HepG2 (cell line): ENCODE data around the gene TMEM184B. TPM values are rescaled to one million over a fixed set of nuclear protein-coding genes. Genes with fewer than 3 reads are reported as not detected.
A peak's percentile ranks its signal among the peaks of the same experiment; 100 is the strongest.

Source experiments
- ATAC-seq: fragments of 200-7000 bp; cut with Tn5 transposase; 3 replicates; pipeline ENCODE4 v1.9.1; 2020; ENCODE audit warnings: mild to moderate bottlenecking, moderate library complexity
- BruUV-seq: library from RNA; stranded (reverse); fragments of 400-500 nt; replicated peaks from 2 replicates; lab custom pipeline; 2021; lab: Mats Ljungman, UMichigan
- CTCF ChIA-PET: fragments of 300-600 bp; formaldehyde crosslinking; extraction: SDS; loops from one replicate; lab custom pipeline; 2021; ENCODE audit warnings: low total read pairs, inconsistent platforms, low intra/inter-chr PET ratio; lab: Yijun Ruan, JAX
- POLR2A ChIA-PET: fragments of 350-600 bp; sonication (Branson Sonifier 250); formaldehyde crosslinking; loops from one replicate; lab custom pipeline; 2020; ENCODE audit warnings: antibody characterized with exemption, inconsistent platforms; lab: Yijun Ruan, JAX
- DNase-seq: peaks from one replicate; pipeline ENCODE4 v3.0.0-alpha.2; 2015; ENCODE audit warnings: low spot score
- FAIRE-seq: peaks from 3 replicates; lab custom pipeline; 2011; peaks lifted over from hg19 to GRCh38; lab: Jason Lieb, UNC
- H2AFZ ChIP-seq: one replicate; pipeline ENCODE4 v1.6.1; 2011; ENCODE audit warnings: low read length, inconsistent platforms
- H3K27ac ChIP-seq: fragments of 300-600 bp; 3 replicates; pipeline ENCODE4 v1.8.0; 2011; ENCODE audit warnings: mixed run types, mild to moderate bottlenecking, mixed read lengths, low read length, inconsistent platforms; ENCODE audit not compliant: insufficient read depth; ENCODE audit errors: extremely low read length
- H3K27me3 ChIP-seq, 2 experiments: fragments of 200-600 bp in 1 of 2; 2 replicates in 1 of 2; 3 replicates in 1 of 2; pipeline versions ENCODE4 v1.6.0 to v1.8.0; 2011; ENCODE audit warnings: low read length in 2 of 2, mild to moderate bottlenecking in 2 of 2, moderate library complexity in 2 of 2, inconsistent platforms in 1 of 2; ENCODE audit not compliant: insufficient read depth in 2 of 2, control insufficient read depth in 1 of 2
- H3K36me3 ChIP-seq, 2 experiments: fragments of 200-600 bp in 1 of 2; replicated peaks in 1 of 2; 2 replicates in 1 of 2; 3 replicates in 1 of 2; pipeline versions ENCODE4 v1.5.1 to v1.8.0; 2011; ENCODE audit warnings: low read length in 2 of 2, inconsistent platforms in 1 of 2; ENCODE audit not compliant: insufficient read depth in 2 of 2, control insufficient read depth in 1 of 2
- H3K4me1 ChIP-seq: 2 replicates; pipeline ENCODE4 v1.5.1; 2012; ENCODE audit warnings: low read length, inconsistent platforms; ENCODE audit not compliant: insufficient read depth
- H3K4me2 ChIP-seq: 2 replicates; pipeline ENCODE4 v1.6.0; 2011; ENCODE audit warnings: low read depth, low read length, inconsistent platforms
- H3K4me3 ChIP-seq, 3 experiments: fragments of 200-600 bp in 1 of 3; sonication (generic), shearing (Covaris generic) in 1 of 3; replicated peaks in 1 of 3; 2 replicates each; pipeline ENCODE4 v1.5.1; 2011 to 2016; ENCODE audit warnings: low read length in 3 of 3, inconsistent platforms in 2 of 3, low read depth in 2 of 3, mild to moderate bottlenecking in 2 of 3, control low read depth in 1 of 3, mixed read lengths in 1 of 3; ENCODE audit not compliant: insufficient read depth in 1 of 3
- H3K79me2 ChIP-seq: one replicate; pipeline ENCODE4 v1.6.1; 2011; ENCODE audit warnings: low read length, inconsistent platforms; ENCODE audit not compliant: insufficient read depth
- H3K9ac ChIP-seq: 2 replicates; pipeline ENCODE4 v1.6.0; 2011; ENCODE audit warnings: mild to moderate bottlenecking, low read depth, low read length, inconsistent platforms; ENCODE audit not compliant: insufficient read depth
- H3K9me3 ChIP-seq: 2 replicates; pipeline ENCODE4 v1.5.1; 2012; ENCODE audit warnings: mild to moderate bottlenecking, low read length
- H4K20me1 ChIP-seq: 2 replicates; pipeline ENCODE4 v1.6.0; 2011; ENCODE audit warnings: inconsistent platforms, mild to moderate bottlenecking, low read length, moderate library complexity; ENCODE audit not compliant: insufficient read depth
- KDM2A ChIP-seq: sonication (generic); formaldehyde crosslinking; IDR thresholded peaks from 2 replicates; pipeline ENCODE4 v1.4.0; 2020; ENCODE audit warnings: low read depth, missing genetic modification reagents, borderline replicate concordance
- YY1 ChIP-seq: IDR thresholded peaks from 2 replicates; pipeline ENCODE4 v1.6.1; 2011; ENCODE audit warnings: low read length, low read depth, moderate library complexity, mild to moderate bottlenecking; ENCODE audit not compliant: insufficient read depth, insufficient replicate concordance
- ZBTB3 ChIP-seq: sonication (generic); formaldehyde crosslinking; IDR thresholded peaks from 2 replicates; pipeline ENCODE4 v1.4.0; 2020; ENCODE audit warnings: low read depth, mild to moderate bottlenecking, moderate library complexity, missing genetic modification reagents, borderline replicate concordance
- ZFYVE20 ChIP-seq: sonication (generic); formaldehyde crosslinking; IDR thresholded peaks from 2 replicates; pipeline ENCODE4 v1.8.0; 2023; ENCODE audit warnings: low read depth, mild to moderate bottlenecking, moderate library complexity, missing genetic modification reagents, borderline replicate concordance
- ZNF20 ChIP-seq: sonication (generic); formaldehyde crosslinking; IDR thresholded peaks from 2 replicates; pipeline ENCODE4 v1.4.0; 2020; ENCODE audit warnings: mild to moderate bottlenecking, moderate library complexity, missing genetic modification reagents
- ZNF234 ChIP-seq: sonication (generic); formaldehyde crosslinking; conservative IDR thresholded peaks from 2 replicates; pipeline ENCODE4 v1.5.1; 2020; ENCODE audit warnings: mild to moderate bottlenecking, missing genetic modification reagents
- ZNF7 ChIP-seq: IDR thresholded peaks from 2 replicates; pipeline ENCODE4 v1.6.1; 2016; ENCODE audit warnings: missing biosample characterization, missing genetic modification reagents
- ZNF772 ChIP-seq: sonication (generic); formaldehyde crosslinking; IDR thresholded peaks from 2 replicates; pipeline ENCODE4 v1.5.0; 2020; ENCODE audit warnings: mild to moderate bottlenecking, missing genetic modification reagents
- WGBS: methylation state at CpG from one replicate; pipeline ENCODE4 v1.1.6; 2017; ENCODE audit warnings: low lambda C conversion rate; 5-methylcytosine and 5-hydroxymethylcytosine counted together
- in situ Hi-C: cut with HindIII; loops from 2 replicates; pipeline ENCODE4 v1.10.0; 2017; ENCODE audit warnings: low pct_unique_long_range_greater_than_20kb; ENCODE audit not compliant: extremely low pct_ligation_motif_present
- intact Hi-C: fragments of 100-400 bp; cut with micrococcal nuclease; formaldehyde crosslinking; loops from one replicate; pipeline ENCODE4 v1.10.0; 2022; ENCODE audit not compliant: unreplicated experiment
- polyA plus RNA-seq, 8 experiments: library from polyadenylated mRNA; depleted of rRNA in 3 of 8; stranded (reverse) in 7 of 8; unstranded in 1 of 8; fragments of >200 nt; fragmentation: Illumina TruSeq in 4 of 8; extraction: Trizol in 4 of 8; gene quantifications; 2 replicates each; pipeline versions ENCODE4 v1.2.1 to v1.2.3, GENCODE V29; 2011 to 2016; ENCODE audit warnings: low read depth in 4 of 8, missing spikeins in 1 of 8, mixed read lengths in 1 of 8; ENCODE audit not compliant: insufficient read depth in 1 of 8
- total RNA-seq, 5 experiments: library from RNA; depleted of rRNA; stranded (reverse); fragments of >200 nt; fragmentation: Illumina TruSeq; extraction: Trizol; gene quantifications; 2 replicates each; pipeline ENCODE4 v1.2.3, GENCODE V29; 2016; ENCODE audit warnings: low read depth in 1 of 5
- TF ChIP-seq, protein P1 (sequence below): sonication (generic); formaldehyde crosslinking; conservative IDR thresholded peaks from 2 replicates; pipeline ENCODE4 v1.8.0; 2022; ENCODE audit warnings: low read depth, missing genetic modification reagents

The TMEM184B gene
- total and polyA plus RNA-seq, 2 of the 13 experiments (the other 11 are each of a cell fraction or from before 2014, with no cell fraction given) = 15.9 to 16.0 TPM

DNA sequence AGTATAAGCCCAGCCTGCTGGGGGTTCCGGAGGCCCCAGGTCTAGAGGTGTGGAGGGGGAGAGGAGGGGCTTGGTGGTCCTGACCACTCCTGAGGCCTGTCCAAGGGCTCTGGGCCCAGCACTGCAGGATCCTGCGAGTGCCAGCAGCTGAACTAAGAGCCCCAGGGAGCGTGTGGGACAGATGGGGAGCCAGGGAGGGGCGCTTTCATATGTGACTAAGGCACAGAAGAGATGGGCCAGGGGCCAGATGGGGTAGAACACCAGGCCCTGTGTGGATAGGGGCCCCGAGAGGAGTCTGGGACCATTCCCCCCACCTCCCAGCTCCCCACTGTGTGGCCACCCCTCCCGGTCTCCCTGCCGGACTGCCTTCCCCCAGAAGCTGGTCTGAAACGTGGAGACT, 52.6 kb downstream of the TMEM184B start:
- WGBS = 95% methylated on average over 7 of the region's 8 CpGs
- Histone ChIP-seq H3K79me2 (no peaks in the 10 kb centered on the region), H3K27me3 (no peaks in the 10 kb centered on the region), H2AFZ (no peak overlapping the region), H3K27ac (no peak overlapping the region), H3K9me3 (no peaks in the 10 kb centered on the region), H3K36me3 (peaks cover 0 to 13% of the 10 kb centered on the region in 2 experiments; a peak in 3 of 5 replicates), H3K9ac (no peak overlapping the region), H3K4me2 (no peak overlapping the region), H3K4me3 (no peak overlapping the region), H3K4me1 (peaks cover 23% of the 10 kb centered on the region), H4K20me1 (no peaks in the 10 kb centered on the region)
- FAIRE-seq (no peak), ATAC-seq (no peak), DNase-seq (no peak)
- no TSS peak for BruUV-seq
- CTCF ChIA-PET = no interaction called here
- POLR2A ChIA-PET = interaction anchor here (0.8 kb wide), 1 partner anchor 19 kb away, joined by 3 read pairs; the partner anchor contains the start of gene MAFF
- intact Hi-C loops (no loop called here), in situ Hi-C loops (no loop called here)
- TF ChIP-seq YY1 = no peak
- TF ChIP-seq, protein P1, sequence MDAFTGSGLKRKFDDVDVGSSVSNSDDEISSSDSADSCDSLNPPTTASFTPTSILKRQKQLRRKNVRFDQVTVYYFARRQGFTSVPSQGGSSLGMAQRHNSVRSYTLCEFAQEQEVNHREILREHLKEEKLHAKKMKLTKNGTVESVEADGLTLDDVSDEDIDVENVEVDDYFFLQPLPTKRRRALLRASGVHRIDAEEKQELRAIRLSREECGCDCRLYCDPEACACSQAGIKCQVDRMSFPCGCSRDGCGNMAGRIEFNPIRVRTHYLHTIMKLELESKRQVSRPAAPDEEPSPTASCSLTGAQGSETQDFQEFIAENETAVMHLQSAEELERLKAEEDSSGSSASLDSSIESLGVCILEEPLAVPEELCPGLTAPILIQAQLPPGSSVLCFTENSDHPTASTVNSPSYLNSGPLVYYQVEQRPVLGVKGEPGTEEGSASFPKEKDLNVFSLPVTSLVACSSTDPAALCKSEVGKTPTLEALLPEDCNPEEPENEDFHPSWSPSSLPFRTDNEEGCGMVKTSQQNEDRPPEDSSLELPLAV (CRISPR knock-in tag) = no peak
- no peak for TF ChIP-seq ZNF7 (CRISPR knock-in tag)
- TF ChIP-seq ZBTB3 (CRISPR knock-in tag) = no peak
- TF ChIP-seq ZNF234 (CRISPR knock-in tag) = no peak
- no peak for TF ChIP-seq KDM2A

- BruUV-seq = no TSS peak
- POLR2A ChIA-PET = interaction anchor here (0.8 to 1.6 kb wide), 3 partner anchors 10 to 109 kb away, joined by 3 to 13 read pairs (median 4); partner anchors contain the start of genes BAIAP2L2 and MAFF
- WGBS = 79% methylated on average over 9 of the region's 10 CpGs
- Histone ChIP-seq H3K79me2 (no peaks in the 10 kb centered on the region), H3K27ac (no peak overlapping the region), H2AFZ (no peak overlapping the region), H3K36me3 (peaks cover 1 to 14% of the 10 kb centered on the region in 2 experiments; a peak in 2 of 5 replicates), H3K9ac (no peak overlapping the region), H3K27me3 (no peaks in the 10 kb centered on the region), H3K4me3 (no peak overlapping the region), H3K9me3 (no peaks in the 10 kb centered on the region), H3K4me1 (peaks cover 23% of the 10 kb centered on the region), H3K4me2 (no peak overlapping the region), H4K20me1 (no peaks in the 10 kb centered on the region)
- CTCF ChIA-PET = no interaction called here
- TF ChIP-seq ZNF772 (CRISPR knock-in tag) (0 out of 2 replicates have a peak, but pooled peaks have one; percentile 22), ZNF20 (CRISPR knock-in tag) (no peak), ZFYVE20 (CRISPR knock-in tag) (no peak)
- FAIRE-seq (no peak), DNase-seq (no peak), ATAC-seq (no peak)
- intact Hi-C loops (no loop called here), in situ Hi-C loops (no loop called here)
These were observed 53.2 kb downstream of the TMEM184B start for GRCh38 chr22:38219632-38220031.
